ENCODE data around the gene SNRK.

The SNRK gene

GRCh38 chr3:43330981-43331380, 44.6 kb downstream of the SNRK start:
- TF ChIP-seq CTCF (conservative IDR thresholded peaks at IDR 0.05; ENCODE audit: low read length) = no peak
- H3K4me3 ChIP-seq (ENCODE audit: low read length) = no peak overlapping the region
- DNase-seq (ENCODE audit: low read depth) = peak; percentile 43

- DNase-seq (ENCODE audit: low read depth) = no peak
- TF ChIP-seq CTCF (conservative IDR thresholded peaks at IDR 0.05; ENCODE audit: low read length) = no peak
- H3K4me3 ChIP-seq (ENCODE audit: low read length) = no peak overlapping the region
Measured at GRCh38 chr3:43331381-43331780, 45.0 kb downstream of the SNRK start.

GRCh38 chr3:43334976-43335375, 48.6 kb downstream of the SNRK start:
- TF ChIP-seq CTCF (conservative IDR thresholded peaks at IDR 0.05; ENCODE audit: low read length) = no peak
- DNase-seq (ENCODE audit: low read depth) = no peak
- no peak overlapping the region for H3K4me3 ChIP-seq (ENCODE audit: low read length)

- DNase-seq (ENCODE audit: low read depth) = no peak
- H3K4me3 ChIP-seq (ENCODE audit: low read length) = no peak overlapping the region
- TF ChIP-seq CTCF (conservative IDR thresholded peaks at IDR 0.05; ENCODE audit: low read length) = no peak
Measured at GRCh38 chr3:43335799-43336198, 49.5 kb downstream of the SNRK start.

- DNase-seq (ENCODE audit: low read depth) = no peak
- no peak overlapping the region for H3K4me3 ChIP-seq (ENCODE audit: low read length)
- TF ChIP-seq CTCF (conservative IDR thresholded peaks at IDR 0.05; ENCODE audit: low read length) = no peak
Measured at GRCh38 chr3:43338295-43338694, 52.0 kb downstream of the SNRK start.

- no peak overlapping the region for H3K4me3 ChIP-seq (ENCODE audit: low read length)
- DNase-seq (ENCODE audit: low read depth) = no peak
- TF ChIP-seq CTCF (conservative IDR thresholded peaks at IDR 0.05; ENCODE audit: low read length) = no peak
Measured at GRCh38 chr3:43340403-43340802, 54.1 kb downstream of the SNRK start.

- H3K4me3 ChIP-seq (ENCODE audit: low read length) = no peak overlapping the region
Measured at GRCh38 chr3:43341788-43342187, 55.4 kb downstream of the SNRK start.

More at GRCh38 chr3:43341788-43342187, 55.4 kb downstream of the SNRK start:
- TF ChIP-seq CTCF (conservative IDR thresholded peaks at IDR 0.05; ENCODE audit: low read length) = no peak
- DNase-seq (ENCODE audit: low read depth) = no peak

Measured in AG10803 (cell line).